HepG2 (cell line): Measurements from ENCODE around the gene SPINK6. TPM values are rescaled to one million over a fixed set of nuclear protein-coding genes. Genes with fewer than 3 reads are reported as not detected.

Source experiments
- ATAC-seq: fragments of 200-7000 bp; cut with Tn5 transposase; 3 replicates; pipeline ENCODE4 v1.9.1; 2020; ENCODE audit warnings: mild to moderate bottlenecking, moderate library complexity
- BruUV-seq: library from RNA; stranded (reverse); fragments of 400-500 nt; replicated peaks from 2 replicates; lab custom pipeline; 2021; lab: Mats Ljungman, UMichigan
- CTCF ChIA-PET: fragments of 300-600 bp; formaldehyde crosslinking; extraction: SDS; loops from one replicate; lab custom pipeline; 2021; ENCODE audit warnings: low total read pairs, inconsistent platforms, low intra/inter-chr PET ratio; lab: Yijun Ruan, JAX
- POLR2A ChIA-PET: fragments of 350-600 bp; sonication (Branson Sonifier 250); formaldehyde crosslinking; loops from one replicate; lab custom pipeline; 2020; ENCODE audit warnings: antibody characterized with exemption, inconsistent platforms; lab: Yijun Ruan, JAX
- DNase-seq: peaks from one replicate; pipeline ENCODE4 v3.0.0-alpha.2; 2015; ENCODE audit warnings: low spot score
- FAIRE-seq: peaks from 3 replicates; lab custom pipeline; 2011; peaks lifted over from hg19 to GRCh38; lab: Jason Lieb, UNC
- H2AFZ ChIP-seq: one replicate; pipeline ENCODE4 v1.6.1; 2011; ENCODE audit warnings: low read length, inconsistent platforms
- H3K27ac ChIP-seq: fragments of 300-600 bp; 3 replicates; pipeline ENCODE4 v1.8.0; 2011; ENCODE audit warnings: mixed run types, mild to moderate bottlenecking, mixed read lengths, low read length, inconsistent platforms; ENCODE audit not compliant: insufficient read depth; ENCODE audit errors: extremely low read length
- H3K27me3 ChIP-seq, 2 experiments: fragments of 200-600 bp in 1 of 2; 2 replicates in 1 of 2; 3 replicates in 1 of 2; pipeline versions ENCODE4 v1.6.0 to v1.8.0; 2011; ENCODE audit warnings: low read length in 2 of 2, mild to moderate bottlenecking in 2 of 2, moderate library complexity in 2 of 2, inconsistent platforms in 1 of 2; ENCODE audit not compliant: insufficient read depth in 2 of 2, control insufficient read depth in 1 of 2
- H3K36me3 ChIP-seq, 2 experiments: fragments of 200-600 bp in 1 of 2; replicated peaks in 1 of 2; 2 replicates in 1 of 2; 3 replicates in 1 of 2; pipeline versions ENCODE4 v1.5.1 to v1.8.0; 2011; ENCODE audit warnings: low read length in 2 of 2, inconsistent platforms in 1 of 2; ENCODE audit not compliant: insufficient read depth in 2 of 2, control insufficient read depth in 1 of 2
- H3K4me1 ChIP-seq: 2 replicates; pipeline ENCODE4 v1.5.1; 2012; ENCODE audit warnings: low read length, inconsistent platforms; ENCODE audit not compliant: insufficient read depth
- H3K4me2 ChIP-seq: 2 replicates; pipeline ENCODE4 v1.6.0; 2011; ENCODE audit warnings: low read depth, low read length, inconsistent platforms
- H3K4me3 ChIP-seq, 3 experiments: fragments of 200-600 bp in 1 of 3; sonication (generic), shearing (Covaris generic) in 1 of 3; replicated peaks in 1 of 3; 2 replicates each; pipeline ENCODE4 v1.5.1; 2011 to 2016; ENCODE audit warnings: low read length in 3 of 3, inconsistent platforms in 2 of 3, low read depth in 2 of 3, mild to moderate bottlenecking in 2 of 3, control low read depth in 1 of 3, mixed read lengths in 1 of 3; ENCODE audit not compliant: insufficient read depth in 1 of 3
- H3K79me2 ChIP-seq: one replicate; pipeline ENCODE4 v1.6.1; 2011; ENCODE audit warnings: low read length, inconsistent platforms; ENCODE audit not compliant: insufficient read depth
- H3K9ac ChIP-seq: 2 replicates; pipeline ENCODE4 v1.6.0; 2011; ENCODE audit warnings: mild to moderate bottlenecking, low read depth, low read length, inconsistent platforms; ENCODE audit not compliant: insufficient read depth
- H3K9me3 ChIP-seq: 2 replicates; pipeline ENCODE4 v1.5.1; 2012; ENCODE audit warnings: mild to moderate bottlenecking, low read length
- H4K20me1 ChIP-seq: 2 replicates; pipeline ENCODE4 v1.6.0; 2011; ENCODE audit warnings: inconsistent platforms, mild to moderate bottlenecking, low read length, moderate library complexity; ENCODE audit not compliant: insufficient read depth
- CHD2 ChIP-seq: IDR thresholded peaks from 2 replicates; pipeline ENCODE4 v1.6.1; 2011; ENCODE audit warnings: low read depth, low read length, improper control_type of control experiment
- FOXM1 ChIP-seq: sonication (generic); formaldehyde crosslinking; IDR thresholded peaks from 2 replicates; pipeline ENCODE4 v1.5.0; 2020; ENCODE audit warnings: missing genetic modification reagents
- GABPA ChIP-seq, 2 experiments: IDR thresholded peaks; 2 replicates each; pipeline ENCODE4 v1.6.1; 2011 to 2016; ENCODE audit warnings: low read depth in 2 of 2, low read length in 1 of 2, missing biosample characterization in 1 of 2, missing genetic modification characterization in 1 of 2
- JUNB ChIP-seq: sonication (generic); formaldehyde crosslinking; IDR thresholded peaks from 2 replicates; pipeline ENCODE4 v1.8.0; 2022; ENCODE audit warnings: missing genetic modification reagents, mild to moderate bottlenecking, borderline replicate concordance
- MAFF ChIP-seq: IDR thresholded peaks from 2 replicates; pipeline ENCODE4 v1.6.1; 2011; ENCODE audit warnings: low read depth, low read length, improper control_type of control experiment
- MAFK ChIP-seq, 2 experiments: IDR thresholded peaks in 1 of 2; conservative IDR thresholded peaks in 1 of 2; 2 replicates each; pipeline ENCODE4 v1.6.1; 2011; ENCODE audit warnings: improper control_type of control experiment in 2 of 2, low read length in 2 of 2
- SNAPC2 ChIP-seq: sonication (generic); formaldehyde crosslinking; IDR thresholded peaks from 2 replicates; pipeline ENCODE4 v1.8.1; 2022; ENCODE audit warnings: mild to moderate bottlenecking, missing genetic modification reagents
- ZNF10 ChIP-seq: sonication (generic); formaldehyde crosslinking; IDR thresholded peaks from 2 replicates; pipeline ENCODE4 v1.4.0; 2020; ENCODE audit warnings: mild to moderate bottlenecking, low read depth, missing genetic modification reagents, borderline replicate concordance
- ZNF3 ChIP-seq: IDR thresholded peaks from 2 replicates; pipeline ENCODE4 v1.7.0; 2017; ENCODE audit warnings: inconsistent platforms
- ZNF383 ChIP-seq: sonication (generic); formaldehyde crosslinking; IDR thresholded peaks from 2 replicates; pipeline ENCODE4 v1.4.0; 2020; ENCODE audit warnings: missing genetic modification reagents, mild to moderate bottlenecking, borderline replicate concordance
- ZNF672 ChIP-seq: sonication (generic); formaldehyde crosslinking; IDR thresholded peaks from 2 replicates; pipeline ENCODE4 v1.8.1; 2022; ENCODE audit warnings: missing genetic modification reagents
- ZUFSP ChIP-seq: sonication (generic); formaldehyde crosslinking; IDR thresholded peaks from 2 replicates; pipeline ENCODE4 v1.9.0; 2021; ENCODE audit warnings: missing genetic modification reagents, mild to moderate bottlenecking, borderline replicate concordance
- WGBS: methylation state at CpG from one replicate; pipeline ENCODE4 v1.1.6; 2017; ENCODE audit warnings: low lambda C conversion rate; 5-methylcytosine and 5-hydroxymethylcytosine counted together
- in situ Hi-C: cut with HindIII; loops from 2 replicates; pipeline ENCODE4 v1.10.0; 2017; ENCODE audit warnings: low pct_unique_long_range_greater_than_20kb; ENCODE audit not compliant: extremely low pct_ligation_motif_present
- intact Hi-C: fragments of 100-400 bp; cut with micrococcal nuclease; formaldehyde crosslinking; loops from one replicate; pipeline ENCODE4 v1.10.0; 2022; ENCODE audit not compliant: unreplicated experiment
- polyA plus RNA-seq, 8 experiments: library from polyadenylated mRNA; depleted of rRNA in 3 of 8; stranded (reverse) in 7 of 8; unstranded in 1 of 8; fragments of >200 nt; fragmentation: Illumina TruSeq in 4 of 8; extraction: Trizol in 4 of 8; gene quantifications; 2 replicates each; pipeline versions ENCODE4 v1.2.1 to v1.2.3, GENCODE V29; 2011 to 2016; ENCODE audit warnings: low read depth in 4 of 8, missing spikeins in 1 of 8, mixed read lengths in 1 of 8; ENCODE audit not compliant: insufficient read depth in 1 of 8
- total RNA-seq, 5 experiments: library from RNA; depleted of rRNA; stranded (reverse); fragments of >200 nt; fragmentation: Illumina TruSeq; extraction: Trizol; gene quantifications; 2 replicates each; pipeline ENCODE4 v1.2.3, GENCODE V29; 2016; ENCODE audit warnings: low read depth in 1 of 5
- TF ChIP-seq, protein P1 (sequence below): sonication (generic); formaldehyde crosslinking; IDR thresholded peaks from 2 replicates; pipeline ENCODE4 v1.4.0; 2020; ENCODE audit warnings: low read depth, mild to moderate bottlenecking, missing genetic modification reagents
- TF ChIP-seq, protein P2 (sequence below): fragments of 450-650 bp; IDR thresholded peaks from 2 replicates; pipeline ENCODE4 v1.6.1; 2016

The SPINK6 gene
- total and polyA plus RNA-seq, 2 of the 13 experiments (the other 11 are each of a cell fraction or from before 2014, with no cell fraction given): not detected

GRCh38 chr5:148228392-148228984 is 25.6 kb downstream of the SPINK6 start:
- H3K27me3 ChIP-seq: no peaks in the 10 kb centered on the region
- no peak for ATAC-seq
- in situ Hi-C loops: no loop called here
- no TSS peak for BruUV-seq
- WGBS: 40% methylated on average over 3 of the region's 3 CpGs
- no peak for FAIRE-seq
- H3K9ac ChIP-seq: no peak overlapping the region
- H3K27ac ChIP-seq: no peak overlapping the region
- H3K36me3 ChIP-seq: no peaks in the 10 kb centered on the region
- H3K4me2 ChIP-seq: no peak overlapping the region
- no peaks in the 10 kb centered on the region for H3K4me1 ChIP-seq
- DNase-seq: no peak
- H3K9me3 ChIP-seq: no peaks in the 10 kb centered on the region
- no peaks in the 10 kb centered on the region for H3K79me2 ChIP-seq
- ChIA-PET CTCF (no interaction called here), POLR2A (no interaction called here)
- TF ChIP-seq, protein P1, sequence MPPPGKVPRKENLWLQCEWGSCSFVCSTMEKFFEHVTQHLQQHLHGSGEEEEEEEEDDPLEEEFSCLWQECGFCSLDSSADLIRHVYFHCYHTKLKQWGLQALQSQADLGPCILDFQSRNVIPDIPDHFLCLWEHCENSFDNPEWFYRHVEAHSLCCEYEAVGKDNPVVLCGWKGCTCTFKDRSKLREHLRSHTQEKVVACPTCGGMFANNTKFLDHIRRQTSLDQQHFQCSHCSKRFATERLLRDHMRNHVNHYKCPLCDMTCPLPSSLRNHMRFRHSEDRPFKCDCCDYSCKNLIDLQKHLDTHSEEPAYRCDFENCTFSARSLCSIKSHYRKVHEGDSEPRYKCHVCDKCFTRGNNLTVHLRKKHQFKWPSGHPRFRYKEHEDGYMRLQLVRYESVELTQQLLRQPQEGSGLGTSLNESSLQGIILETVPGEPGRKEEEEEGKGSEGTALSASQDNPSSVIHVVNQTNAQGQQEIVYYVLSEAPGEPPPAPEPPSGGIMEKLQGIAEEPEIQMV: no peak
- TF ChIP-seq MAFK (conservative IDR thresholded peaks at IDR 0.05 in 1 of 2, IDR thresholded peaks at IDR 0.05 in 1 of 2; ENCODE audit: low read length in 2 of 2) (peak; percentile 73 to 80), FOXM1 (no peak), SNAPC2 (CRISPR knock-in tag) (no peak), ZNF672 (CRISPR knock-in tag) (no peak), ZNF3 (CRISPR knock-in tag) (no peak), MAFF (peak; percentile 60), GABPA (IDR thresholded peaks at IDR 0.05; ENCODE audit: low read depth, low read length) (no peak), GABPA (CRISPR knock-in tag; IDR thresholded peaks at IDR 0.05; ENCODE audit: low read depth) (no peak)
- intact Hi-C loops: no loop called here
- no peak overlapping the region for H3K4me3 ChIP-seq
- no peaks in the 10 kb centered on the region for H4K20me1 ChIP-seq
- no peak overlapping the region for H2AFZ ChIP-seq

- no peak for FAIRE-seq
- in situ Hi-C loops: no loop called here
- TF ChIP-seq ZNF10 (CRISPR knock-in tag) (no peak), CHD2 (no peak), JUNB (CRISPR knock-in tag) (no peak), ZNF383 (CRISPR knock-in tag) (no peak), ZUFSP (CRISPR knock-in tag) (no peak)
- TF ChIP-seq, protein P2, sequence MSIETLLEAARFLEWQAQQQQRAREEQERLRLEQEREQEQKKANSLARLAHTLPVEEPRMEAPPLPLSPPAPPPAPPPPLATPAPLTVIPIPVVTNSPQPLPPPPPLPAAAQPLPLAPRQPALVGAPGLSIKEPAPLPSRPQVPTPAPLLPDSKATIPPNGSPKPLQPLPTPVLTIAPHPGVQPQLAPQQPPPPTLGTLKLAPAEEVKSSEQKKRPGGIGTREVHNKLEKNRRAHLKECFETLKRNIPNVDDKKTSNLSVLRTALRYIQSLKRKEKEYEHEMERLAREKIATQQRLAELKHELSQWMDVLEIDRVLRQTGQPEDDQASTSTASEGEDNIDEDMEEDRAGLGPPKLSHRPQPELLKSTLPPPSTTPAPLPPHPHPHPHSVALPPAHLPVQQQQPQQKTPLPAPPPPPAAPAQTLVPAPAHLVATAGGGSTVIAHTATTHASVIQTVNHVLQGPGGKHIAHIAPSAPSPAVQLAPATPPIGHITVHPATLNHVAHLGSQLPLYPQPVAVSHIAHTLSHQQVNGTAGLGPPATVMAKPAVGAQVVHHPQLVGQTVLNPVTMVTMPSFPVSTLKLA: no peak
Observed at GRCh38 chr5:148229840-148230239, 27.0 kb downstream of the SPINK6 start.

More at GRCh38 chr5:148229840-148230239, 27.0 kb downstream of the SPINK6 start:
- no peaks in the 10 kb centered on the region for H3K27me3 ChIP-seq
- intact Hi-C loops: no loop called here
- H4K20me1 ChIP-seq: no peaks in the 10 kb centered on the region
- DNase-seq (no peak), ATAC-seq (no peak)
- no peaks in the 10 kb centered on the region for H3K36me3 ChIP-seq
- H2AFZ ChIP-seq: no peak overlapping the region
- CTCF ChIA-PET: no interaction called here
- POLR2A ChIA-PET: no interaction called here
- H3K4me2 ChIP-seq: no peak overlapping the region
- H3K4me1 ChIP-seq: no peaks in the 10 kb centered on the region
- H3K4me3 ChIP-seq: no peak overlapping the region
- no peaks in the 10 kb centered on the region for H3K9me3 ChIP-seq
- H3K79me2 ChIP-seq: no peaks in the 10 kb centered on the region
- no peak overlapping the region for H3K9ac ChIP-seq
- no peak overlapping the region for H3K27ac ChIP-seq
- no TSS peak for BruUV-seq
